ENCODE results near the gene ZNF543.

Gene ZNF543

DNA sequence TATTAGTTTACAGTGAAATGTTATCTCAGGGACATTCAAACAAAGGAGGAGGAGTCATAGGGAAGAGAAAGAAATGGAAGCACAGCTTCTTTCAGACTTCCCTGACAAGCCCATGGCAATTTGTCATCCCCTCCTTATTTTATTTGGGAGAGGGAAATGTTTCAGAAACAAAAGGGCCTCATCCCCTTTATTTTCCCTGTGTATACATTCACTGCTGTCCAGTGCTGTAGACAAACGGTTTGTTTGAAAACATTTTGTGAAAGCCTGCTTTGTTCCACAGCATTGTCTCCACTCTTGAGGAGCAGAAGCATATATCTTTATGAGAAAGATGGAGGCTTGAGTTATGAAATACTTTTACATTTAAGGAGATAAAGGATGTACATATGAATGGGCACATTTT lies 27.7 kb upstream of the ZNF543 start:
- Histone ChIP-seq H3K27ac (no peak overlapping the region), H3K27me3 (ENCODE audit: insufficient read depth, low read depth, severe bottlenecking) (no peaks in the 10 kb centered on the region), H3K36me3 (peaks cover 69% of the 10 kb centered on the region), H3K4me3 (ENCODE audit: low read depth, low read length) (no peak overlapping the region), H3K9me3 (ENCODE audit: severe bottlenecking) (no peaks in the 10 kb centered on the region)
- TF ChIP-seq, protein P1, sequence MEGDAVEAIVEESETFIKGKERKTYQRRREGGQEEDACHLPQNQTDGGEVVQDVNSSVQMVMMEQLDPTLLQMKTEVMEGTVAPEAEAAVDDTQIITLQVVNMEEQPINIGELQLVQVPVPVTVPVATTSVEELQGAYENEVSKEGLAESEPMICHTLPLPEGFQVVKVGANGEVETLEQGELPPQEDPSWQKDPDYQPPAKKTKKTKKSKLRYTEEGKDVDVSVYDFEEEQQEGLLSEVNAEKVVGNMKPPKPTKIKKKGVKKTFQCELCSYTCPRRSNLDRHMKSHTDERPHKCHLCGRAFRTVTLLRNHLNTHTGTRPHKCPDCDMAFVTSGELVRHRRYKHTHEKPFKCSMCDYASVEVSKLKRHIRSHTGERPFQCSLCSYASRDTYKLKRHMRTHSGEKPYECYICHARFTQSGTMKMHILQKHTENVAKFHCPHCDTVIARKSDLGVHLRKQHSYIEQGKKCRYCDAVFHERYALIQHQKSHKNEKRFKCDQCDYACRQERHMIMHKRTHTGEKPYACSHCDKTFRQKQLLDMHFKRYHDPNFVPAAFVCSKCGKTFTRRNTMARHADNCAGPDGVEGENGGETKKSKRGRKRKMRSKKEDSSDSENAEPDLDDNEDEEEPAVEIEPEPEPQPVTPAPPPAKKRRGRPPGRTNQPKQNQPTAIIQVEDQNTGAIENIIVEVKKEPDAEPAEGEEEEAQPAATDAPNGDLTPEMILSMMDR (IDR thresholded peaks at IDR 0.05; ENCODE audit: low read depth, low read length) = no peak
- DNase-seq = no peak

DNA sequence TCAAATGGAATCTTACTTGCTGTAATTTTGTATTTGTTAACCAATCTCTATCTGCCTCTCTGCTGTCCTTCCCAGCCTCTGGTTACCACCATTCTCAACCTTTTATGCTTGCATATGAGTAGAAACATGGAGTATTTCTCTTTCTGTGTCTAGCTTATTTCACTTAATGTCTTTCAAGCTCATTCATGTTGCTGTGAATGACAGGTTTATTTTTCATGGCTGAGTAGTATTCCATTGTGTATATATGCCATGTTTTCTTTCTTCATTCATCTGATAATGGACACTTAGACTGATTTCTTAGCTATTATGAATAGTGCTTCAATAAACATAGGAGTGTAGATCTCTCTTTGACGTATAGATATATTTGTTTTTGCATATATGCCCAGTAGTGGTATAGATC lies 26.6 kb upstream of the ZNF543 start:
- H3K4me3 ChIP-seq (ENCODE audit: low read depth, low read length) = no peak overlapping the region
- H3K27me3 ChIP-seq (ENCODE audit: insufficient read depth, low read depth, severe bottlenecking) = no peaks in the 10 kb centered on the region
- TF ChIP-seq, protein P1 (IDR thresholded peaks at IDR 0.05; ENCODE audit: low read depth, low read length) = no peak
- H3K27ac ChIP-seq = no peak overlapping the region
- H3K9me3 ChIP-seq (ENCODE audit: severe bottlenecking) = no peaks in the 10 kb centered on the region
- DNase-seq = no peak
- peaks cover 62% of the 10 kb centered on the region for H3K36me3 ChIP-seq

DNA sequence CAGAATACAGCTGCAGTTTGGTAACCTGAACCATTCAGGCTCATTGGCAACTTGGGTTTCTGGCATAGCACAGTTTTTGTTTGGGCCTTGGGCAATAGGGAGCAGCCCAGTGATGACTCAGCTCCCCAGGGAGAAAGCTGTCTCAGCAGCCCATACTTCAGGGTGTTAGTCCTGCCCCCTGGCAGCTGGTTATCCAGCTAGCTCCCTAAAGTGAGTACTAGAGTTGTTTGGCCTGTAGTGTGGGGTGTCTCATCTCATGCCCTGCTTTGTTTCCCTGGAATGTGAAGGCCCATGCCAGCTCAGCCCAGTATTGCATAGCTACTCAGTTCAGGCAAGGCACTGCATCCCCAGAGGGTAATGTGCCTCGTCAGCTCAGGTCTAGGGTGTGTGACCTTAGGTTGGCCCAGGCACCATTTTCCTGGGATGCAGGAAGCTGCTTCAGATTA lies 18.2 kb upstream of the ZNF543 start:
- Histone ChIP-seq H3K36me3 (peaks cover 23% of the 10 kb centered on the region), H3K27ac (no peak overlapping the region), H3K27me3 (ENCODE audit: insufficient read depth, low read depth, severe bottlenecking) (no peaks in the 10 kb centered on the region), H3K9me3 (ENCODE audit: severe bottlenecking) (no peaks in the 10 kb centered on the region), H3K4me3 (ENCODE audit: low read depth, low read length) (no peak overlapping the region)
- DNase-seq = no peak
- TF ChIP-seq, protein P1 (IDR thresholded peaks at IDR 0.05; ENCODE audit: low read depth, low read length) = no peak

DNA sequence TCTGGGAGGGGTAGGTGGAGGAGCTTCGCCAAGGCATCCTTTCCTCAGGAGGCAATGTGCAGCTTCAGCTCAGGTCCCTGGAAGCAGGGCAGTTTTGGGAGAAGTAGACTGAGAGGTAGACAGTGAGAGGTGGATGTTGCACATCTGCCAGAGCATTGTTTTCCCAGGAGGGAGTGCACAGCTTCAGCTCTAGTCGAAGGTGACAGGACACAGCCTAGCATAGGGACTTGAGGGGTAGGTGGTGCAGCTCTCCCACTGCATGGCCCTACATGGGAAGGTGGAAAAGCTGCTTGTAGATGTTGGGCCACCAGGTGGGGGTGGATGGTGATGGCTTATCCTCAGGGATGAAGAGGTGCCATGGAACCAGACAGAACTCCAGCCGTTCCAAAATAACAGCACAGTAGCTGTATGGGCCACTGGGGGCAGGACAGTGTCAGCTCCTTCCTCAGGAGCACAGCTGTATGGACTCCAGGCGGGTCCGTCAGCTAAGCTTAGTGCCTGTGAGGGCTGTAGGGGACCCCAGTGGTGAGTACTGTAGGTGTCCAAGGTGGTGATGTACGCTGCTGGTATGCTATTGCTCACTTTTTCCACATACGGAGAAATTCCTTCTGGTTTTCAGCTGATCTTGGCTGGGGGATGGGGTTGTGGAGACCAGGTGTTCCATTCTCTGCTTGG lies 17.4 kb upstream of the ZNF543 start:
- Histone ChIP-seq H3K27ac (no peak overlapping the region), H3K4me3 (ENCODE audit: low read depth, low read length) (no peak overlapping the region), H3K36me3 (peaks cover 19% of the 10 kb centered on the region), H3K9me3 (ENCODE audit: severe bottlenecking) (no peaks in the 10 kb centered on the region), H3K27me3 (ENCODE audit: insufficient read depth, low read depth, severe bottlenecking) (no peaks in the 10 kb centered on the region)
- TF ChIP-seq, protein P1 (IDR thresholded peaks at IDR 0.05; ENCODE audit: low read depth, low read length) = no peak
- DNase-seq = no peak

DNA sequence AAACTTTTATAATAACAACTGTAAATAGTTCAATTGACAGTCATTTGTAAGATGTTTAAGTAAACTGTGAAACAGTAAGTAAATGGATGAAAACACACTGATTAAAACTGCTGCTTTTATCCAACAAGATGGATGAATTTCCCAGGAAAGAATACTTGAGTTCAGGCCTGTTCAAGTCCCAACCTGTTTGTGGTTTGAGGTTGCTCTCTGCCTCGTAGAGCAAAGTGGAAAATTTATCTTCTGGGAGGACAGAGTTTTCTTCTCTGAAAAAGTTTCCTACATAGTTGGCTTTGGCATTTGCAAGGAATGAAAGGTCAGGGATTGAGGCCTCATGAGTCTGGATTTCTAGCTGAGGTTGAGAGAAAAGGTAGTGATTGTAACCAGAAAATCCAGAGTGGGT lies 15.2 kb upstream of the ZNF543 start:
- Histone ChIP-seq H3K36me3 (peaks cover 11% of the 10 kb centered on the region), H3K4me3 (ENCODE audit: low read depth, low read length) (no peak overlapping the region), H3K27me3 (ENCODE audit: insufficient read depth, low read depth, severe bottlenecking) (no peaks in the 10 kb centered on the region), H3K9me3 (ENCODE audit: severe bottlenecking) (no peaks in the 10 kb centered on the region), H3K27ac (no peak overlapping the region)
- DNase-seq = no peak
- TF ChIP-seq, protein P1 (IDR thresholded peaks at IDR 0.05; ENCODE audit: low read depth, low read length) = no peak

DNA sequence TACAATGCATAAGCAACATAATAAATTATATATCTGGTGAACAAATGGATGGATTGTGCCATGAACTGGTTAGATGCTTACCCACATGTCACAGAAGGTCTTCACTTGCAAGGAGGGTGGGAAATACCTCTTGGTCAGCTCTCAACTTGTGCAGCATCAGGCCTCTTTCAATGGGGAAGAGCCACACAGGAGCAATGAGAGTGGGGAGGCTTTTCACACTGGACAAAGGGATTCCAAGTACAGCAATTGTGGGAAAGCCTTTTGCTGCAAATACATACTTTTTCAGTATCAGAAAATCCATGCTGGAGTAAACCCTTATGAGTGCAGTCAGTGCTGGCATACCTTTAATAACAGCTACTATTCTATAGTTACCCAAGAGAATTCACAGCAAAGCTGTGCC lies 11.8 kb upstream of the ZNF543 start:
- no peaks in the 10 kb centered on the region for H3K27me3 ChIP-seq (ENCODE audit: insufficient read depth, low read depth, severe bottlenecking)
- H3K4me3 ChIP-seq (ENCODE audit: low read depth, low read length) = no peak overlapping the region
- H3K27ac ChIP-seq = no peak overlapping the region
- DNase-seq = no peak
- peaks cover 4% of the 10 kb centered on the region; the same call in 1 of the 2 replicates for H3K36me3 ChIP-seq
- TF ChIP-seq, protein P1 (IDR thresholded peaks at IDR 0.05; ENCODE audit: low read depth, low read length) = no peak
- no peaks in the 10 kb centered on the region for H3K9me3 ChIP-seq (ENCODE audit: severe bottlenecking)

Measured in WERI-Rb-1 (cell line).